IPS-18c (cell line): ENCODE measurements around the gene PCDHAC2.
A peak's percentile ranks its signal among the peaks of the same experiment; 100 is the strongest.

Experiments used
- H3K4me3 ChIP-seq: 2 replicates; pipeline ENCODE4 v1.7.0; 2013; ENCODE audit warnings: low read depth, mild to moderate bottlenecking, low read length, moderate library complexity; ENCODE audit not compliant: insufficient read depth
- H3K9me3 ChIP-seq: one replicate; pipeline ENCODE4 v1.6.1; 2013; ENCODE audit warnings: mild to moderate bottlenecking, low read length, moderate library complexity; ENCODE audit not compliant: control insufficient read depth, insufficient read depth

The PCDHAC2 gene, protein sequence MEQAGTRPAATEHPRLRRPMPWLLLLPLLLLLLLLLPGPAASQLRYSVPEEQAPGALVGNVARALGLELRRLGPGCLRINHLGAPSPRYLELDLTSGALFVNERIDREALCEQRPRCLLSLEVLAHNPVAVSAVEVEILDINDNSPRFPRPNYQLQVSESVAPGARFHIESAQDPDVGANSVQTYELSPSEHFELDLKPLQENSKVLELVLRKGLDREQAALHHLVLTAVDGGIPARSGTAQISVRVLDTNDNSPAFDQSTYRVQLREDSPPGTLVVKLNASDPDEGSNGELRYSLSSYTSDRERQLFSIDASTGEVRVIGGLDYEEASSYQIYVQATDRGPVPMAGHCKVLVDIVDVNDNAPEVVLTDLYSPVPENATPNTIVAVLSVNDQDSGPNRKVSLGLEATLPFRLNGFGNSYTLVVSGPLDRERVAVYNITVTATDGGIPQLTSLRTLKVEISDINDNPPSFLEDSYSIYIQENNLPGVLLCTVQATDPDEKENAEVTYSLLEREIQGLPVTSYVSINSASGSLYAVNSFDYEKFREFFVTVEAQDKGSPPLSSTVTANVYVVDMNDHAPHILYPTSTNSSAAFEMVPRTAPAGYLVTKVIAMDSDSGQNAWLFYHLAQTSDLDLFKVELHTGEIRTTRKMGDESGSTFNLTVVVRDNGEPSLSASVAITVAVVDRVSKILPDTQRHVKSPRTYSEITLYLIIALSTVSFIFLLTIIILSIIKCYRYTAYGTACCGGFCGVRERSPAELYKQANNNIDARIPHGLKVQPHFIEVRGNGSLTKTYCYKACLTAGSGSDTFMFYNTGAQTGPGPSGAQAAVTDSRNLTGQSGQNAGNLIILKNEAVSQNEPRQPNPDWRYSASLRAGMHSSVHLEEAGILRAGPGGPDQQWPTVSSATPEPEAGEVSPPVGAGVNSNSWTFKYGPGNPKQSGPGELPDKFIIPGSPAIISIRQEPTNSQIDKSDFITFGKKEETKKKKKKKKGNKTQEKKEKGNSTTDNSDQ

DNA sequence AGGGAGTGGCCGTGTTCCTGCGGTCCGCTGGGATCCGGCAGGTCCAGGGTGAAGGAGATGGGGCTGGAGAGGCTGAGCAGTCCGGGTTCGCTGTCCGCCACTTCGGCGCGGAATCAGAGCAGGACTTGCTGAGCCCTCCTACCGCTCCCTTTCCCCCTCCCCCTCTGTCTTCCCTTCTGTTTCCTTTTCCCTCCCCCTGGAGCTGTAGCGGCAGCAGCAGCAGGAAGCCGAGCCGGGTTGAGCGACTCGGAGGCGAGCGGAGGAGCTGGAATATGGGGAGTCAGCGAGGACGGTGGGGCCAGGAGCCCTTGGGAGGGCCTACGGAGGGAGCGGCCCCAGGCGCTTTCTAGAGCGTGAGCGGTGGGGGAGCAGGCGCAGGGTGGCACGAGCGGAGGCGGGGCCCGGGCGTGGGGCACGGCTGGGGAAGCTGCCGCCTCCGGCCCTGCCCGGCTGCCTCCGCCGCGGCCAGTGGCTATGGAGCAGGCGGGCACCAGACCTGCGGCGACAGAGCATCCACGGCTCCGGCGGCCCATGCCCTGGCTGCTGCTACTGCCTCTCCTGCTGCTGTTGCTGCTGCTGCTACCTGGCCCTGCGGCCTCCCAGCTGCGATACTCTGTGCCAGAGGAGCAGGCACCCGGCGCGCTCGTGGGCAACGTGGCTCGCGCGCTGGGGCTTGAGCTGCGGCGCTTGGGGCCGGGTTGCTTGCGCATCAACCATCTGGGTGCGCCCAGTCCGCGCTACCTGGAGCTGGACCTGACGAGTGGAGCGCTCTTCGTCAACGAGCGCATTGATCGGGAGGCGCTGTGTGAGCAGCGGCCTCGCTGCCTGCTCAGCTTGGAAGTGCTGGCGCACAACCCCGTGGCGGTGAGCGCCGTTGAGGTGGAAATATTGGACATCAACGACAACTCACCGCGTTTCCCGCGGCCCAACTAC is at the start of gene PCDHAC2:
Gene PCDHAC2 (plus strand): TSS at position 184 of the 933 bp plus-strand sequence. CDS start 291 bp downstream, at position 475.
- Histone ChIP-seq H3K4me3 (peak within 1 kb of the TSS; percentile 90), H3K9me3 (no peaks in the 10 kb centered on the region)

DNA sequence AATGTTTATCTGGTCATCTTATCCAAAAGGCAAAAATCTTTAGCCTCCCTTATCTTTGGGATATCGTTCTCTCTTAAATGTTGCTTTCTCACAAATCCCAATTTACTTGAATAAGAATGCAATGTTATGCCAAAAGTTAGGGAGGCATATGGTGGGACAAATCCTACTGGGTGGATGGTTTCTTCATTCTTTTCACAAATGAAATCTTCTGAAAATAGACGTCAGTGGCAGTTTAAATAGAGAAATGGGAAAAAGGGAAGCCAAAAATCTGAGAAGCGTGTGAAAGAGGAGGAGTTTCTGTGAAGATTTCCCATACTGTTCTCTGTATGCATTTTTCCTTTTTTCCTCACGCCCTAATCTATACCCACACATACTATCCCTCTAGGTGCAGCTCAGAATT is 42.7 kb upstream of the PCDHAC2 start:
- Histone ChIP-seq H3K9me3 (peaks cover 3% of the 10 kb centered on the region), H3K4me3 (no peak overlapping the region)

DNA sequence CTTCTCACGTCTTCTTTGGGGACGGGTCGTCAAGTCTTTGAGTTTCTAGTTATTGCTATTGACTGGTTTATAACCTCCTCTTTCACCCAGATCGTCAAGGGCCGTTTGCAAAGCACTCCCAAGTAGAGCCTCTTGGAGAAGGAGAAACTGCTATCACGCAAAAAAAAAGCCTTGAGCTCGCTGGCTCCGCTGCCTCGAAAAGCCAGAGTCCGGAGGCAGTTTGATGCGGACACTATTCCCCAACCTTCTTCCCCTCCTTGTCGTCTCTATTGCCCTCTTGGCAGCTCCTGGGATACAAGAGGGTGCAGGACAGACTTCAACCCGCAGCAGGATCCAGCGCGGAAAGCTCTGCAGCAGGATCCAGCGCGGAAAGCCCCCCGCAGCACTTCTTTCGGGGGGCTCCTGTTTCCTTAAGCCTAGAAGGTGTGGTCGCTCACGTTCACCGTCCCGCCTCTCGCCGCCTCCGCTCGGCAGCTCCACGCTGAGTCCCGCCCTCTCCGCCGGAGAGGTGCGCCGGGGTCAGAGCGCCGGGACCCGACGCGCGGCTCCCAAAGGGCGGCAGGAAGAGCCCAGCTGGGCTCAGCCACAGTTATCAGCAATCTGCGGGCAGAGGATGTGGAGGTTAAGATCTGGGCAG is 40.4 kb upstream of the PCDHAC2 start, which contains the start of gene PCDHAC1:
Gene PCDHAC1 (plus strand): TSS at position 494 of the 637 bp plus-strand sequence. CDS start 594 bp downstream, outside the sequence.
- peaks cover 3% of the 10 kb centered on the region for H3K9me3 ChIP-seq
- peak within 1 kb of the TSS; percentile 79 for H3K4me3 ChIP-seq

DNA sequence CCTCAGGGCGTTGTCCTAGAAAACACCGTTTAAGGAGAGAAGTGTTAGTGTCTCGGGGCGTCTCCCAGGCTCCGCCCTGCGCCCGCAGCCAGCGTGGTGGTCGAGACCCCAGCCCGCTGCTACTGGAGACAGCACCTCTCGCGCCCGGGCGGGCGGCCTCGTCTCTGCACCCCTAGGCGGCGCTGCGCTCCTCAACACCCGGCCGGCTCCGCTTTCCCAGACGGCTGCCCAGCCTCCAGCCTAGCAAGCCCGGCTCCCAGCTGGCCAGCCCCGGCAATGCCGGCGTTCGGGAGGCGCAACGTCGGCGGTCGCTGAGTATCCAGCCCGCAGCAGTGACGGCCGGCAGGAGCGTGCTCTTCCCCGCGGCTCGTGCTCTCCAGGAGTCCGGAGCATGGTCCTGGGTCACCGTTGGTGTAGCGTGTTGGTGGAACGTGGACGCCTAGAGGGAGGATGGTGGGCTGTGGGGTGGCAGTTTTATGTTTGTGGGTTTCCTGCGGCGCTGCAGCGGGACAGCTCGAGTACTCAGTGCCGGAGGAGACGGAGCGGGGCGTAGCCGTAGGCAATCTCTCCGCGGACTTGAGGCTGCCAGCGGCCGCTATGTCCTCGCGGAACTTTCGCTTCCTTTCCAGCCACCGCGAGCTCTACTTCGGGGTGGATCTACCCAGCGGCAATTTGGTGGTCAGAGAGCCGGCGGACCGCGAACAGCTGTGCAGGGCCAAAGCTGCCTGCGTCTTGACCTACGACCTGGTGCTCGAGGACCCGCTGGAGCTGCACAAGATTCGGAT is 39.6 kb upstream of the PCDHAC2 start:
- H3K9me3 ChIP-seq, result peaks cover 3% of the 10 kb centered on the region
- peak overlapping the region; percentile 79 for H3K4me3 ChIP-seq

DNA sequence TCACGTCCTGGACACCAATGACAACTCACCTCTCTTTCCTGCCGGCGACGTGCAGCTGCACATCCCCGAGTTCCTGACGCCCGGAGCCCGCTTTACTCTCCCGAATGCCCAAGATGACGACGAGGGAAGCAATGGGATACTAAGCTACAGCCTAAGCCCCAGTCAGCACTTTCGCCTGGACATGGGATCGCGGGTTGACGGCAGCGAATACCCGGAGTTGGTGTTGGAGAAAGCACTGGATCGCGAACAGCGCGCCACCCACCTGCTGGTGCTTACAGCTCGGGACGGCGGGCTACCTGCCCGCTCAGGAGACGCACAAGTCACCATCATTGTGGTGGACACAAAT is 39.1 kb upstream of the PCDHAC2 start:
- H3K4me3 ChIP-seq, result peak overlapping the region; percentile 79

DNA sequence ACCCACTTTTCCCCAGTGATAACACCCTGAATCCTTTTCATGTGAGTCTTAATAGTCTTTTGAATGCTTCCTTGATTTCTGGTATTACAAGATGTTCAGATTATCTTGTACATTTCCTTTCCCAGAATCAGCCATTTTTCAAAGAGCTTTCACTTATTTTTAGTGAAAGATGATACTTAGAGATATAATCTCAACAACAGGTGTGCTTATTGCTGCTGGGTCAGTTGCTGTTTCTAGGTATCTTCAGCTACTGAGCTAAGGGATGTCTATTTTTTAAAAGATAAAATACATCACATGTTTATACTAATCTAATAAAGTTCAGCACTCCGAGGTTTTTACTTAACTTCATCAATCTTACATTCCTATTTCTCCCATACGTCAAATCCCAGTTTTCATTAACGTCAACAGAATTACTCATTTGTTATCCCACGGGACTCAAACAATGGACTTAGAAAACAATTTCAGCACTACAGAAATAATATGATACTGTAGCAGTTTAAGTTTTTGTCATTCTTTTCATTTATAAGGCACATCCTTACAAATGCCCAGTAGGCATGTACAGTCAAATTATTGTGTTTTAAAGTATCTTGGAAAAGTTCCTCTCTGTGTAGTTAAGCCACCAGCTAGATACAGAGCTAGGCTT is 31.2 kb upstream of the PCDHAC2 start:
- Histone ChIP-seq H3K4me3 (no peak overlapping the region), H3K9me3 (no peaks in the 10 kb centered on the region)

More for the DNA sequence above, 39.1 kb upstream of the PCDHAC2 start:
- peaks cover 3% of the 10 kb centered on the region for H3K9me3 ChIP-seq

DNA sequence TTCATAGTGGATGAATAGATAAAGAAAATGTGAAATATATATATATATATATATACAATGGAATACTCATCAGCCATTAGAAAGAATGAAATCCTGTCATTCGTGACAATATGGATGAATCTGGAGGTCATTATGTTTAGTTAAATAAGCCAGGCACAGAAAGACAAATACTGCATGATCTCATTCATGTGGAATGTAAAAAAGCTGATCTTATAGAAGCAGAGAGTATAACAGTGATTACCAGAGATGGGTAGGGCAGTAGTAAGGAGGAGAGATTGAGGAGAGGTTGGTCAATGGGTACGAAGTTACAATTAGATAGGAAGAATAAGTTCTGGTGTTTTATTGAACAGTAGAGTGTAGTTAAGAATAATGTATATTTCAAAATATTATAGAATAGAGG is 19.7 kb upstream of the PCDHAC2 start:
- Histone ChIP-seq H3K4me3 (no peak overlapping the region), H3K9me3 (no peaks in the 10 kb centered on the region)

DNA sequence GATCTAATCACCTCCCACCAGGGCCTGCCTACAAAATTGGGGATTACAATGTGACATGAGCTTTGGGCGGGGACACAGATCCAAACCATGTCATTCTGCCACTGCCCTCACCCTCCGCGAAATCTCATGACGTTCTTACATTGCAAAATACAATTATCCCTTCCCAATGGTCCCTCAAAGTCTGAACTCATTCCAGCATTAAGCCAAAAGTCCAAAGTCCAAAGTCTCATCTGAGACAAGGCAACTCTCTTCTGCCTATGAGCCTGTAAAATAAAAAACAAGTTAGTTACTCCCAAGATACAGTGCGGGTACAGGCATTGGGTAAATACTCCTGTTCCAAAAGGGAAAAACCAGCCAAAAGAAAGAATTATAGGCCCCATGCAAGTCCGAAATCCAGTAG is 14.6 kb upstream of the PCDHAC2 start:
- no peaks in the 10 kb centered on the region for H3K9me3 ChIP-seq
- H3K4me3 ChIP-seq, result no peak overlapping the region

DNA sequence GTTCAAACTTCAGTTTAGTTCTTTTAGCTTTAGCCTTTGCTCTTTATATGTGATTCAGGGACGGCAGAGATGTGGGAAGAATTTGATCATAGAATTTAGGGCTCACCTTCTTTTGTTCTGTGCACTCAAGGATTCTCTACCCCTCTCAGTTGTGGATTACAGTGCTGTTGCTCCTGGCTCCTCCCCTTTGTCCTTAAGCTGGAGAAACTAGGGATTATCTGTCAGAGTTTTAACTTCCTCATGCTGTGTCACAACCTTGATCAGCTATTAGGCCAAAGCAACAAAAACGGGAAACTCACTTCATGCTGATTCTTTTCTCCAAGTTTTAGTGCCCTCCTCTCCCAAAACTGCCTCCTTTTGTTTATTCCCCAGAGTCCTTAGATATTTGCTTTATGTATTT is 13.0 kb upstream of the PCDHAC2 start:
- H3K4me3 ChIP-seq, result no peak overlapping the region
- H3K9me3 ChIP-seq, result no peaks in the 10 kb centered on the region

DNA sequence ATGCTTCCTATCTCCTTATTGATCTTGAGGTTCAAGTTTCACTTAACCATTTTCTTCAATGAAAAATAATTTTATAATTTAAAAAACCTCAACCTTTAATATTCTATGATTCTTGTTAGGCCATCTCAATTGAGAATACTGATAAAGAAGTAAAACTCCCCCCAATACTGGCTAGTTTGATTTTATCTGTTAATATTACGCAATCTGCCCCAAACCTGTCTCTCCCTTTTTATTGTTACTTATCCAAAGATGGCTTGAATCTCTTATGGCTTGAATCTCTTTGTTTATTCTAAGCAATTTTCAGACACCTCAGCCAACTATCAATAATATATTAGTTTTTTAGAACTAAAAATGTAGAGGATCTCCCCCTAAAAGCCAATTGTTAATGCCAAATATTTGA is 4.1 kb upstream of the PCDHAC2 start:
- Histone ChIP-seq H3K9me3 (no peaks in the 10 kb centered on the region), H3K4me3 (no peak overlapping the region)

DNA sequence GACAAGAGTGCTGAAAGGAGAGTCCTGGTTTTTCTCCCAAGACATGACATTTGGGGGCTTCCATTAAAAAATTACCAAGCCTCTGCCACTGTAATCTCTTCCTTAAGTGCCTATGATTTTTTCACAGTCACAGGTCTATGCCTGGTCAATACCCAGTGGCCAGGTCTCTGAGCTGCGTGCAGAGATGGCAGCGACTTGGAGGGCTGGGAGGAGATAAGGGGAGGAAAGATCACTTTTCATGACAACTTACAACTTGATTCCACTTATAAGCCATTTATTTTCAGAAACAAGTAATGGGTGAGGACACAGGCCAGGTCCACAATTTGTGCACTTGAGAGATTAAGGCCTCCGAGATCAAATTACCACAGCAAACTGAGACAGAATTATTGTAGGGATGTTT is 1.9 kb upstream of the PCDHAC2 start:
- no peak overlapping the region for H3K4me3 ChIP-seq

DNA sequence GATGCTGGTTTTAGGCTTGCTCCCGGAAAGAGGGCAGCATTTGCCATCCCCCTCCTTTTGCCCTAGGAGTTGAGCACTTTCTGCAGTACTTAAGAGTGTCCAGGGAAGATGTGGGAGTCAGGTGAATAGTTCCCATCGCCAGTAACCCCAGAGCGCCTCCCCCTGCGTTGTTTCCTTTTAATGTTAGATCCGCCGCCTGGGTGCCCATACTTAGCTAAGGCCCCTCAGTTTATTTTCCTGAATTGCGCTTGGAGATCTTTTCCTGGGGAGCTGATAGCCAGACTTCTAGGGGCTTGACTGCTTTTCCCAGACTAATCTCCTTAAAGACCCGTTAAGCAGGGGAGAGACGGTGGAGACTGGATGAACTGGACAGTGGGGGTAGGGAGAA is 377 bp upstream of the PCDHAC2 start:
- no peaks in the 10 kb centered on the region for H3K9me3 ChIP-seq
- peak overlapping the region; percentile 90 for H3K4me3 ChIP-seq

More for the DNA sequence above, 1.9 kb upstream of the PCDHAC2 start:
- no peaks in the 10 kb centered on the region for H3K9me3 ChIP-seq

DNA sequence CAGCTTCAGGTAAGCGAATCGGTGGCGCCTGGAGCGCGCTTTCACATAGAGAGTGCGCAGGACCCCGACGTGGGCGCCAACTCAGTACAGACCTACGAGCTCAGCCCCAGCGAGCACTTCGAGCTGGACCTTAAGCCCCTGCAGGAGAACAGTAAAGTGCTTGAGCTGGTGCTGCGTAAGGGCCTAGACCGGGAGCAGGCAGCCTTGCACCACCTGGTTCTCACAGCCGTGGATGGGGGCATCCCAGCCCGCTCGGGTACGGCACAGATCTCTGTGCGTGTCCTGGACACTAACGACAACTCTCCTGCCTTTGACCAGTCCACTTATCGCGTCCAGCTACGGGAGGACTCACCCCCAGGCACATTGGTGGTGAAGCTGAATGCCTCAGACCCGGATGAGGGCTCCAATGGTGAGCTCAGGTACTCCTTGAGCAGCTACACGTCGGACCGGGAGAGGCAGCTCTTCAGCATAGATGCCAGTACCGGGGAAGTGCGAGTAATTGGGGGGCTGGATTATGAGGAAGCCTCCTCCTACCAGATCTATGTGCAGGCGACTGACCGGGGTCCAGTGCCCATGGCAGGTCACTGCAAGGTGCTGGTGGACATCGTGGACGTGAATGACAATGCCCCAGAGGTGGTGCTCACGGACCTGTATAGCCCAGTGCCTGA is 1.1 kb downstream of the PCDHAC2 start:
- Histone ChIP-seq H3K9me3 (no peaks in the 10 kb centered on the region), H3K4me3 (peak overlapping the region; percentile 90)

DNA sequence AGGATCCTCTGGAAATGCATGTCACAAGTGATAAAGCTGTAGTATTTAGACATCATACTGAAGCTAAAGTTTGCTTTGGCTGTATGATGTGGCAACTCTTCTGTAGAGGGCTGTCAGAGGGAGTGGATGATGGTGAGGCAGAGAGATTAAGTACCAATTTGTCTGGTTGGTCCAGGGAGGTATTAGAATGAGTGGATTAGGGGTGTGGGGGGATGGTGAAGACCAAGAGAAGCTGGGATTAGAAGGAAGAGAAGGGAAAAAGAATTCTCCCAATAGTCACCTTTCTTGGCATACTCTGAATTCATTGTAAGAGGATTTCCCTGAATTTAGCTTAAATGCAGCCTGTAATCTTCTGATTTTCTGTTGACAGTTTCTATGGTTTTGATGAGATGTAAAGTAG is 3.6 kb downstream of the PCDHAC2 start:
- no peak overlapping the region for H3K4me3 ChIP-seq
- H3K9me3 ChIP-seq, result no peaks in the 10 kb centered on the region

DNA sequence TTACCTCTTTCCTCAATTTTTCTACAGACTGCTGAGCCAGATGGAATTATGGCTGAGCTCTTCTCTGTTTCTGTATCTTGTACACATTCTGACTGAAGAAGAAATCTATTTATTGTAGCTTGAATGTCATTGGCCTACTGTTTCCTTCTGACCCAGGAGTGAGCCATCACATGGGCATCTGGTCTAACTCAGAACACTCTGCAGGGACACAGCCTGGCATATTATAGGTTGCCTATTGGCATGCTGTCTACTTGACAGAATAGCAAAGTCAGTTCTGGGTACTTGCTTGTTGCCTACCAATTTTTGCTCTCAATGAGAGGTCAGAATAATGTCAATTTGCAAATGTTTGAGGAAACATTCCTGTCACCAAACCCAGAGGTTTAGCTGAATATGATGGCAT is 7.3 kb downstream of the PCDHAC2 start:
- no peaks in the 10 kb centered on the region for H3K9me3 ChIP-seq
- H3K4me3 ChIP-seq, result no peak overlapping the region
